ENCODE results near the gene MFSD2A.
"Not testable (repeated sequence)": the region's sequence is repeated elsewhere in the genome, so short reads cannot be mapped to it uniquely, and the experiment has no call there.

Gene MFSD2A

DNA sequence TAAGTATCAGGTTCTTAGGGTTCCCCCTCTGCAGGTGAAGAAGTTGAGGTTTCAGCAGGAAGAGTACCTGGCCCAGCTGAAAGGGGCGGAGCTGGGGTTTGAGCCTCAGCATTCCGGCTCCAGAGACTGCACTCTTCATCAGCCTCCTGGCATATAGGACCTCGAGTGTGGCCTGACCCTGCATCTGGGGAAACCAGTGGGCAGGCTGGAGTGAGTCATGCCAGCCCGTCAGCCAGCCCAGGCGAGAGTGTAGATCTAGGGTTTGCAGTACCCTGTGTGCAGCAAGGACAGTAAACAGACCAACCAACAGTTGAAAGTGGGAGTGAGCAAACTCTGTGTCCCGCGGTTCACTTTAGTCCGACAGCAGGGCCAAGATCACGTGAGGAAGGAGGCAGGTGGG, 14.1 kb downstream of the MFSD2A start:
- DNase-seq (ENCODE audit: low read depth, low spot score): no peak

DNA sequence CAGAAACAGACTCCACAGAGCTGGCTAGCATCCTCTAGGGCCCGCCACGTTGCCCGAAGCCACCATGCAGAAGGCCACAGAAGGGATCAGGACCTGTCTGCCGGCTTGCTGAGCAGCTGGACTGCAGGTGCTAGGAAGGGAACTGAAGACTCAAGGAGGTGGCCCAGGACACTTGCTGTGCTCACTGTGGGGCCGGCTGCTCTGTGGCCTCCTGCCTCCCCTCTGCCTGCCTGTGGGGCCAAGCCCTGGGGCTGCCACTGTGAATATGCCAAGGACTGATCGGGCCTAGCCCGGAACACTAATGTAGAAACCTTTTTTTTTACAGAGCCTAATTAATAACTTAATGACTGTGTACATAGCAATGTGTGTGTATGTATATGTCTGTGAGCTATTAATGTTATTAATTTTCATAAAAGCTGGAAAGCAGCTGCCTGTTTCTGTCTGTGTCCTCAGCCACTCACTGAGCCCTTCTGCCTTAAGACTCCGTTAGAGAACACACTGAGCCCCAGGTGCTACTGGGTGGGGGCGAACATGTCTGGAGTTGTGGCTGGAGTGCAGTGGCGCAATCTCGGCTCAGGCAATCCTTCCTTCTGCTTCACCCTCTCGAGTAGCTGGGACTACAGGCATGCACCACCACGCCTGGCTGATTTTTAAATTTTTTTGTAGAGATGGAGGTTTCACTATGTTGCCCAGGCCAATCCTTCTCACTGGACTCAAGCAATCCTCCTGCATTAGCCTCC, 14.8 kb downstream of the MFSD2A start:
- no peak for DNase-seq (ENCODE audit: low read depth, low spot score)

- DNase-seq (ENCODE audit: low read depth, low spot score): no peak
These were observed 15.3 kb downstream of the MFSD2A start for GRCh38 chr1:39970274-39970673.

- DNase-seq (ENCODE audit: low read depth, low spot score): no peak
These were observed 16.2 kb downstream of the MFSD2A start for GRCh38 chr1:39971138-39971537.

GRCh38 chr1:39973503-39974135, 18.7 kb downstream of the MFSD2A start:
- DNase-seq (ENCODE audit: low read depth, low spot score): peak; percentile 53

- DNase-seq (ENCODE audit: low read depth, low spot score): no peak
These were observed 21.8 kb downstream of the MFSD2A start for GRCh38 chr1:39976732-39977131.

DNA sequence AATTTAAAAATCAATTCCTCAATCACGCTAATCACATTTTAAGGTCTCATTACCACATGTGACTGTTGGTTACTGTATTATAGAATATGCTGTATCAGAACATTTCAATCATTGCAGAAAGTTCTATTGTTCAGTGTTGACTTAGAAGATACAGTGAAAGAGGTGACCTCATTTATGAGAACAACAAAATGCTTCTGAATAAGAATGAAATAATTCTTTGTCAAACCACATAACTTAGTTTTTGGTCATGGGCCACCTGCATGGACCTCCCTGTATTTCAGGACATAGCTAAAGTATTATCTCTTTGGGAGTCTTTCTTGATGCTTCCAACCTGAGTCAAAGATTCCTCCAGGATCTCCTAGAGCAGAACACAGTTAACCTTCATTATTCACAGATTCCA, 22.3 kb downstream of the MFSD2A start:
- DNase-seq (ENCODE audit: low read depth, low spot score): no peak

GRCh38 chr1:39979654-39980053, 24.7 kb downstream of the MFSD2A start:
- no peak for DNase-seq (ENCODE audit: low read depth, low spot score)

DNA sequence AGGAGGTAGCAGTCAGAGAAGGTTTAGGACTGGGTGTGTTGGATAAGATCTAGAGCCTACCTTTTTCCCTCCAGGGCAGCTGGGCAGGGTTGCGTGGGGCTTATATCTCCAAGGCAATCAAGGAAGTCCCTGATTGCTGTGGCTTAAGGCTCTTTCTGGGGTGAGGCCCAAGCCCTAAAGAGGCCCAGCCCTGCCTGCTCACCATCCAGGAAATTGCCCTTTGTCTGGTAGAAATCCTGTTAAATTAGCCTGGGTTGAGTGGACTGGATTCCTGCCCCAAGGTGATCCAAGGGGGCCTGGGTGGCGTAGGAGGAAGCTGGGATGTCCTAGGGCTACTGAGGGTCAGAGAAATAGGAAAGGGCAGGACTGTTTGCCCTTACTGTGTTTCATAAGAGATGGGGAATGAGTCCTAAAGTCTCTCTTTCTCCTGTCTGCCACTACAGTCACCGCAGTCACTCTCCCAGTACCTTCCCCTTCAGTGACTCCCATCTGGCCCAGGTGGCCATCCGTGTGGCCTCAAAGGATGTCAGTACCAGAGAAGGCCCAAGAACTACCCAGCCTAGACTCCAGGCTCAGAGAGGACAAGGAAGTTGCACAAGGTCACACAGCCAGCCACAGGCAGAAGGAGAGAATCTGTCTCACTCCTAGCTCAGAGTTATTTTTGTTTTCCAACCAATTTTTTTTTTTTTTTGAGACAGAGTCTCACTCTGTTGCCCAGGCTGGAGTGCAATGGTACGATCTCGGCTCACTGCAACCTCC, 25.8 kb downstream of the MFSD2A start:
- DNase-seq (ENCODE audit: low read depth, low spot score): no peak

DNA sequence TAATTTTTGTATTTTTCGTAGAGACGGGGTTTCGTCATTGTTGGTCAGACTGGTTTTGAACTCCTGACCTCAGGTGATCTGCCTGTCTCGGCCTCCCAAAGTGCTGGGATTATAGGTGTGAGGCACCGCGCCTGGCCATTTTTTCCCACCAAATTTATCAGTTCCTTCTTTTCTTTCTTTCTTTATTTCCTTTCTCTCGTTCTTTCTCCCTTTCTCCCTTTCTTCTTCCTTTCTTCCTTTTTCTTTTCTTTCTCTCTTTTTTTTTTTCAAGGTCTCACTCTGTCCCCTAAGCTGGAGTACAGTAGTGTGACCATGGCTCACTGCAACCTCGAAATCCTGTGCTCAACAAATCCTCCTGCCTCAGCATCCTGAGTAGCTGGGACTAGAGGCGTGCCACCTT, 26.4 kb downstream of the MFSD2A start:
- no peak for DNase-seq (ENCODE audit: low read depth, low spot score)

- no peak for DNase-seq (ENCODE audit: low read depth, low spot score)
These were observed 27.0 kb downstream of the MFSD2A start for GRCh38 chr1:39981945-39982344.

- not testable (repeated sequence) for DNase-seq (ENCODE audit: low read depth, low spot score)
These were observed 29.5 kb downstream of the MFSD2A start for GRCh38 chr1:39984480-39984879.

- DNase-seq (ENCODE audit: low read depth, low spot score): no peak
These were observed 30.0 kb downstream of the MFSD2A start for GRCh38 chr1:39984951-39985350.

- DNase-seq (ENCODE audit: low read depth, low spot score): no peak
These were observed 32.9 kb downstream of the MFSD2A start for GRCh38 chr1:39987869-39988268.

- no peak for DNase-seq (ENCODE audit: low read depth, low spot score)
These were observed 33.8 kb downstream of the MFSD2A start for GRCh38 chr1:39988618-39989343.

DNA sequence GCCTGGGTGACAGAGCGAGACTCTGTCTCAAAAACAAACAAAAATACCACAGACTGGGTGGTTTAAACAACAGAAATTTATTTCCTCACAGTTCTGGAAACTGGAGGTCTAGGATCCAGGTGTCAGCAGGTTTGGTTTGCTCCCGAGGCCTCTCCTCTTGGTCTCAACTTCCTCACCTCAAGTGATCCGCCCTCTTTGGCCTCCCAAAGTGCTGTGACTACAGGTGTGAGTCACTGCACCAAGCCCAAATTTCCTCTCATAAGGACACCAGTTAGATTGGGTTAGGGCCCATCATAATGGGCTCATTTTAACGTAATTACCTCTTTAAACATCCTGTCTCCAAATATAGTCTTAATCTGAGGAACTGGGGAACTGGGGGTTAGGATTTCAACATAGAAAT, 35.5 kb downstream of the MFSD2A start:
- no peak for DNase-seq (ENCODE audit: low read depth, low spot score)

DNA sequence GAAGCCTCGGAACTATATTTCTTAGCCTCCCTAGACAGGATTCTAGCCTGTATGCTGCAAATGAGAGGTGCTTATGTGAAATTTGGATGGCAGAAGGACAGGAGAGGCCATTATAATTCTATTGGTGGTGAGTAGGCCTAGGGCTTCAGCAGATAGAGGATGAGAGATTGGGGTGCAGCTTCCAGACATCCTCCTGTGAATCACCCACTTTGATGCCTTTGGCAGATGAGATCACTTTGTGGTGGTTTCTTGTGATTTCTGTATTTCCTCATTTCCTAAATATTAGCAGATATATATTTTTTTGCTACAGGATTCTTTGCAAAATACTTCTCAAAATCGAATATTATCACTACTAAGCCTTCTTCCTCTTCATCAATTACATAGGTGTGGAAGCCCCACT, 37.3 kb downstream of the MFSD2A start:
- no peak for DNase-seq (ENCODE audit: low read depth, low spot score)

DNA sequence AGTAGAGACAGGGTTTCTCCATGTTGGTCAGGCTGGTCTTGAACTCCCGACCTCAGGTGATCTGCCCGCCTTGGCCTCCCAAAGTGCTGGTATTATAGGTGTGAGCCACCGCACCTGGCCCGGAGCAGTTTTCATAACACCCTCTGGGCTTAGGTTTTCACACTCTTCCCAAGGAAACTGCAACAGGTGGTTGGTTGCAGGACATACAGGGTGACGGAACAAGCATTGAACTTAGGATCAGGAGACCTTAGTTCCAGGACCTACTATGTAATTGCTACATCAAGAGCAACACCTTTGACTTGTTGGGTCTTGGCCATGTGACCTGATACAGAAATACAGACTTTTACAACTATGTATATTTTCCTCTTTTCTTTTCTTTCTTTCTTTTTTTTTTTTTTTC, 37.9 kb downstream of the MFSD2A start:
- DNase-seq (ENCODE audit: low read depth, low spot score): no peak

DNA sequence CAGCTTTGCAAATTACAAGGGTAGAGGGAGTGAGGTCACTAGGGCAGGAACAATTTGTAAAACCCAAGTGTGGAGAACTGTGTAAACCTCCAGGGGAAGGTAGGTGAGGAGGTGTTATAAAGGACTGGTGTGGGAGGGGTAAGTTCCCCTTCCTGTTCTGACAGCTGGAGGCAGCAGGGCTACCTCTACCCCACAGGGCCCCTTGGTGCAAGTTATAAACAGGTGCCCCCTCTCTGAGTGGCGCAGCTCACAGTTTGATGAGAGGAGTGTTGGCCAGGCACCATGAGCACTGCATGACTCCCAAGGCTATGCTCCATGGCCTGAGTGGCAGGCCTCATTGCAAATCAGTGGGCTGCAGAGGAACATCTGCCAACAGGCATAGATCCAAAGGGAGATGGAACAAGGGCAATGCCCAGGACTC, 41.0 kb downstream of the MFSD2A start:
- DNase-seq (ENCODE audit: low read depth, low spot score): no peak

DNA sequence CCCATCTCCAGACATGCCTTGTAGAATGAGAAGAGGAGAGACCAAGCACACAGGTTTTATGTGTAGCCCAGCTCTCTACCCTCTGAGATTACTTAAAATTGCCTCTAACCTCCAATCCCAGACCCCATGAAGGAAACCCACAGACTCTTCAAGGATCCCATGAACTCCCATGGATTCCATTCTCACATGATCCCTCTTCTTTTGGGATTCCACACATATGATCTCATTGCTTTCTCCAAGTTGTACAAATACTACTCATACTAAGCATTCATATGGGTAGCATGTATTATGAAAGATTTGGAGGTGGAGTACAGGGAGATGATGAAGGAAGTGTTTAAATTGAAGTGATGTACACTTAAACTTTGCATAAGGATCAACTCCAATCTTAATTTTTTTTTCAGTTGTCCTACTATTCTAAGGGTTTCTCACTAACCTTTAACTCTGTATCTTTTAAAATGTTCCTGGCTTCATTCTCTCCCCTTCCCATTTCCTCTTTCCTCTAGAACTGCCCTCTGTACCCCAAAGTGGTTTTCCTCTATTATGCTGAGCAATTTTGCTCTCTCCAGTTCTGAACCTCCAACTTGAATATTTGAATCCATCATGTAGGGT, 41.6 kb downstream of the MFSD2A start:
- no peak for DNase-seq (ENCODE audit: low read depth, low spot score)

GRCh38 chr1:40001456-40001855, 46.5 kb downstream of the MFSD2A start:
- DNase-seq (ENCODE audit: low read depth, low spot score): no peak

Measured in activated CD4-positive, CD25-positive, alpha-beta regulatory T cell treated with anti-CD3 and anti-CD28 coated beads, Interleukin-2, amount 50 U/mL, for 16 hours (primary cell).